NCI-H526 (cell line): ENCODE measurements around the gene C12orf43.

ENCODE experiments used
- DNase-seq, 2 experiments: peaks; one replicate each; lab custom pipeline; 2025; lab: John Stamatoyannopoulos, UW

C12orf43 gene

DNA sequence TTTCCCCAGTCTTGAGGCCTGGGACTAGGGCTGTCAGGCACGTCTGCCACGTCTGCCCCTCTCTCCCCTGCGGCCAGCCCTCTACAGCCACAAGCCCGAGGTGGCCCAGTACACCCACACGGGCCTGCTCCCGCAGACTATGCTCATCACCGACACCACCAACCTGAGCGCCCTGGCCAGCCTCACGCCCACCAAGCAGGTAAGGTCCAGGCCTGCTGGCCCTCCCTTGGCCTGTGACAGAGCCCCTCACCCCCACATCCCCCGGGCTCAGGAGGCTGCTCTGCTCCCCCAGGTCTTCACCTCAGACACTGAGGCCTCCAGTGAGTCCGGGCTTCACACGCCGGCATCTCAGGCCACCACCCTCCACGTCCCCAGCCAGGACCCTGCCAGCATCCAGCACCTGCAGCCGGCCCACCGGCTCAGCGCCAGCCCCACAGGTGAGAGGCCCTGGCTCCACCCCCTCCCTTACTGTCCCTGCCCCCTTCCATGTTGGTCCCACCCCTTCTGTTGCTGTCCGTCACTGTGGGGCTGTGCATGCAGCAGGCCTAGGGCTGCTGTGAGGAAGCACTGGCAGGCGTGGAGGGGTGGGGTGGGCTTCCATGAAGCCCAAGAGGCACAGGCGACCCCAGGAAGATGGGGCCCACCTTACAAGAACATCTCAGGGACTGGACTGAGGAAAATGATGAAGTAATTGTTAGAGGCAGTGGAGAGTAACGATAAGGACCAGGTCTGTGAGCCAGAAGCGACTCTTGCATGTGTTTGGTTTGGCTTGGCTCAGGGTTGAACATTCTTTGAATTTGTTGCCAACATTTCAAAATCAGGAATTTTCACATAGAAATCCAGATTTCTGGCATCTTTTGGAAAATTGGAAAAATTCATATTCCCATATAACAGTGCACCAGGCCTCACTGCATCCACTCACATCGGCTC, 16.8 kb downstream of the C12orf43 start:
- DNase-seq: no peak

DNA sequence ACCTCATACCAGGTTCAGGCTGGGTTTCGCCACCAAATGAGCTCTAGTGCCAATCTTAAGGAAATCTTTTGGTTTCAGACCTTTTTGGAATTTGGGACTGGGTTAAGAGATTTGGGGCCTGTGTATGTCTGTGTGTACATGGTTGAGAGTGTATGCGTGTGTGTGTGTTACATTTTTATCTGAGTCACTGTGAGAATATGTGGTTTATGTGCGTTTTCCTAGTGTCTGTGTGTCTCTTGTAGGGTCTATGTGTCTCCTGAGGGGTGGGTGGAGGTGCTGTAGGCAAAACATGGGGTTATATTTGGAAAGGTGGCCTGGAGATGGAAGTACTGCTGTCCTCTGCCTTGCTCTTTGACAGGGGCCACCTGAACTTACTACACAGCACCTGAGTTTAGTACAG, 17.9 kb downstream of the C12orf43 start:
- no peak for DNase-seq

DNA sequence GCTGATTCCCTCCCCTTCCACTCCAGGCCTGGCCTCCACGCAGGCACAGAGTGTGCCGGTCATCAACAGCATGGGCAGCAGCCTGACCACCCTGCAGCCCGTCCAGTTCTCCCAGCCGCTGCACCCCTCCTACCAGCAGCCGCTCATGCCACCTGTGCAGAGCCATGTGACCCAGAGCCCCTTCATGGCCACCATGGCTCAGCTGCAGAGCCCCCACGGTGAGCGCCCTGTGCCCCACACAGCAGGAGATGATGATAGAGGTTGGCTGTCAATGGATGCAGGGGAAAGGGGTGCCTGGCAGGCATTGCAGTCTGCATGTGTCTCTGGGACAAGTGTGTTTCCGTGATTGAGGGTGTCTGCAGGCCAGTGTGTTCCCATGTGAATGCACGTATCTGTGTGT, 18.8 kb downstream of the C12orf43 start:
- DNase-seq: no peak

DNA sequence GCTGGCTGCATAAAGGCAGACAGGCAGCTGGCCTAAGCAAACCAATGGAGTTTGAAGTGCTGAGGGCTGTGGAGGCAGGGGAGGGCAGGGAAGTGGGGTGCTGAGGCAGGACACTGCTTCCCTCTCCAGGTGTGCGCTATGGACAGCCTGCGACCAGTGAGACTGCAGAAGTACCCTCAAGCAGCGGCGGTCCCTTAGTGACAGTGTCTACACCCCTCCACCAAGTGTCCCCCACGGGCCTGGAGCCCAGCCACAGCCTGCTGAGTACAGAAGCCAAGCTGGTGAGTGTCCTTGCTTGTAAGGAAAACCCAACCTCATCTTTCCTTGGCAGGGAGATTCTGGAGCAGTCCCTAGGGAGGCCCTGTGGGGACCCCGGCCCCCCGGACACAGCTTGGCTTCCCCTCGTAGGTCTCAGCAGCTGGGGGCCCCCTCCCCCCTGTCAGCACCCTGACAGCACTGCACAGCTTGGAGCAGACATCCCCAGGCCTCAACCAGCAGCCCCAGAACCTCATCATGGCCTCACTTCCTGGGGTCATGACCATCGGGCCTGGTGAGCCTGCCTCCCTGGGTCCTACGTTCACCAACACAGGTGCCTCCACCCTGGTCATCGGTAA, 20.0 kb downstream of the C12orf43 start:
- no peak for DNase-seq

DNA sequence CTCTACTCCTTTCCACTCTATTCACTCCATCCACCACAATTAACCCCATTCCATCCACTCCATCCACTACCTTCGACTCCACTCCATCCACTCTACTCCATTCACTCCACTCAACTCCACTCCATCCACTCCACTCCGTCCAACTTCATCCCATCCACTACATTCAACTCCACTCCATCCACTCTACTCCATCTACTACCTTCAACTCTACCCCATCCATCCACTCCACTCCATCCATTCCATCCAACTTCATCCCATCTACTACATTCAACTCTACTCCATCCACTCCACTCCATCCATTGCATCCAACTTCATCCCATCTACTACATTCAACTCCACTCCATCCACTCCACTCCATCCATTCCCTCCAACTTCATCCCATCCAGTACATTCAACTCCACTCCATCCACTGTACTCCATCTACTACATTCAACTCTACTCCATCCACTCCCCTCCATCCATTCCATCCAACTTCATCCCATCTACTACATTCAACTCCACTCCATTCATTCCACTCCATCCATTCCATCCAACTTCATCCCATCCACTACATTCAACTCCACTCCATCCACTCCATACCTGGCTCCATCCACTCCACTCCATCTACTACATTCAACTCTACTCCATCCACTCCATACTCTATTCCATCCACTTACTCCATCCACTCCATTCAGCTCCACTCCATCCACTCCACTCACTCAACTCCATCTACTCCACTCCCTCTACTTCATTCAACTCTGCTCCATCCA, 21.5 kb downstream of the C12orf43 start:
- no peak for DNase-seq

DNA sequence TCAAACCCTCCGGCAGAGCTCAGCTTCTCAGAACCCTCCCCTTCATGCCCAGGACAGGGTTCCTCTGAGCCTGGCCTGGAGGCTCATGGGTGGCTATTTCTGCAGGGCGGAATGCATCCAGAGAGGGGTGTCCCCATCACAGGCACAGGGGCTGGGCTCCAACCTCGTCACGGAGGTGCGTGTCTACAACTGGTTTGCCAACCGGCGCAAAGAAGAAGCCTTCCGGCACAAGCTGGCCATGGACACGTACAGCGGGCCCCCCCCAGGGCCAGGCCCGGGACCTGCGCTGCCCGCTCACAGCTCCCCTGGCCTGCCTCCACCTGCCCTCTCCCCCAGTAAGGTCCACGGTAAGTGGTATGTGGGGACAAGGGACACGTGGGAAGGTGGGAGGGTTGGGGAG, 22.2 kb downstream of the C12orf43 start:
- no peak for DNase-seq

DNA sequence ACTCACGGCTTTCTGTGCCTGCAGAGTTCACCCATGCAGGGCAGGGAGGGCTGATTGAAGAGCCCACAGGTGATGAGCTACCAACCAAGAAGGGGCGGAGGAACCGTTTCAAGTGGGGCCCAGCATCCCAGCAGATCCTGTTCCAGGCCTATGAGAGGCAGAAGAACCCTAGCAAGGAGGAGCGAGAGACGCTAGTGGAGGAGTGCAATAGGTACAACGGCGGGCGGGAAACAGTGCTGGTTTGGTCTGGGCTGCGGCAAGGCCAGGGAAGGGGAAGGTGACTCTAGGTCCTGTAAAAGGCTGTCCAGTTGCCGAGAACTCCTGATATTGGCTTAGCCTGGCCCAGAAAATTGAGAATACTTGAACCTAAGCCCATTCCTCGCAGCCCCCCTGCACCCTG, 22.8 kb downstream of the C12orf43 start:
- DNase-seq: no peak

DNA sequence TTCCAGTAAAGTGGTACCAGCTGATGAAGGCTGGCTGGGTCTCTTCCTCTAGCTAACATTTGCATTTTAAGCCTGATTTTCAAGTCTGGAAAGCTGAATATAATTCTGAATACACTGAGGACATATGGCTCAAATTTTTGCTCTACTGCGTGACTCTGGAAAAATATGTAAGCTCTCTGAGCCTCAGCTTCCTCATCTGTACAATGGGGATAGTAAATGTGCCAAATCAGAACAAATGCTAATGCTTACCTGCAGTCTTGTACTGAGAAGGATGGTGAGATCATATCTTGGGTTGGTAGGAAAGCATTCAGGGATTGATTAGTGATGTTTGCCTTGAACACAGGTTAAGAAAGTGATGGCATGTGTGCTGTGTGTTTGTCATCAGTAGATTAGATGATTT, 23.3 kb downstream of the C12orf43 start:
- no peak for DNase-seq

DNA sequence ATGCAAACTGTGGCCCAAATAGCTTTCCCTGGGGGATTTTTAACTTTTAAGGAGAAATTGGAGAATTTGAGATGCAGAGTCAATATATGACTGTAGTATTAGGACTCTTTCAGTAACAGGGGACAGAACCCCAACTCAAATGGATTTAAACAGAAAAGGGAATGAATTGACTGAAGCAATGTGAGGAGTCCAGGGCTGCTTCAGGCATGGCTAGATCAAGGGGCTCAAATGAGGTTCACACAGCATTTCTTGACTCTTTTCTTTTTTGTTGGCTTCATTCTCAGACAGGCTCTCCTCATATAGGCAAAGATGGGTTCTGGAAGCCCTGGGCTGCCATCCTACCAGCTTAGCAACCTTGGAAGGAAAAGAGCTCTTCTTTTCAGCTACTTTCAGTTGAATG, 24.3 kb downstream of the C12orf43 start:
- DNase-seq: no peak

DNA sequence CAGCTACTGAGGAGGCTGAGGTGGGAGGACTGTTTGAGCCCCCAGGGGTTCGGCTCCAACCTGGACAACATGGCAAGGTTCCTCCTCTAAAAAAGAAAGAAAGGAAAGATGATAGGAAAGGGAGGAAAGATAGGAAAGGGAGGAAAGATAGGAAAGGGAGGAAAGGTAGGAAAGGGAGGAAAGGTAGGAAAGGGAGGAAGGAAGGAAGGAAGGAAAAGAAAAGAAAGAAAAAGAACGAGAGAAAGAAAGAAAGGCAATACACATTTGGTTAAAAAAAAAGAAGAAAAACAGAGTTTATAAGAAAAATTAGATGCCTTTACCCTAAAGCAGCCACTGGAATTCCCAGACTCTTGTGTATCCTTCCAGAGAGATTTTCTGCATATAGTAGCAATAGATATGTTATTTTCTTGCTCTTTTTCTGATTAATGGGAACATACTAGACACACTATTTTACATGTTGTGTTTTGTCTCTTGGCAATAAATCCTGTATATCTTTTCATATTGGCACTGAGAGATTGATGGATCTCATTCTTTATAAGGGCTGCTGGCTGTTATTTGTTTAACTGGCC, 25.7 kb downstream of the C12orf43 start:
- no peak for DNase-seq

DNA sequence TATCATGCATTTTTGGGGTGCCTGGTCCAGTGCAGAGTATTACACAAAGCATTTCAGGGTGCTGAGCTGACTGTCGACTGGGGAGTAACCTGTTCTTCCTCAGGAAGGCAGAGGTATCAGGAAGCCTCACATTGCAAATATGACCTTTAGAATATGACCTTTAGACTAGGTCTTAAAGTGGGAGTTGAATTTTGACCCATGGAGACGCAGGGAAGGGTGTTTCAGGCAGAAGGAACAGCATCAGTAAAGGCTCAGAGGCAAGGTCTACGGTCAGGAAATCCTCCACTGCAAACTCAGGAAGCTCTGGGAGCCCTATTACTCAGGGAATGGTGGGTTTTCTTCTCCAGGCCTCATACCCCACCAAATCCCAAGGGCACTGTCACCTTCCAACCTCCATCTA, 26.6 kb downstream of the C12orf43 start:
- no peak for DNase-seq

DNA sequence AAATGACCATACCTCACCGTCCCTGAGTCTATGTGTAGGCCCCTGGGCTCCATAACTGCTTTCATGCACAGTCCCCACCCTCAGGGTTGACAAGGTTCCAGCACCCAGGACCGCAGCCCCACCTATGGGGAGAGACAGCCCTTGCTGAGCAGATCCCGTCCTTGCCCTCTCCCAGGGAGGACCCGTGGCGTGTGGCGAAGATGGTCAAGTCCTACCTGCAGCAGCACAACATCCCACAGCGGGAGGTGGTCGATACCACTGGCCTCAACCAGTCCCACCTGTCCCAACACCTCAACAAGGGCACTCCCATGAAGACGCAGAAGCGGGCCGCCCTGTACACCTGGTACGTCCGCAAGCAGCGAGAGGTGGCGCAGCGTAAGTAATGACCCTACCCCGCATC, 27.6 kb downstream of the C12orf43 start:
- DNase-seq: no peak

DNA sequence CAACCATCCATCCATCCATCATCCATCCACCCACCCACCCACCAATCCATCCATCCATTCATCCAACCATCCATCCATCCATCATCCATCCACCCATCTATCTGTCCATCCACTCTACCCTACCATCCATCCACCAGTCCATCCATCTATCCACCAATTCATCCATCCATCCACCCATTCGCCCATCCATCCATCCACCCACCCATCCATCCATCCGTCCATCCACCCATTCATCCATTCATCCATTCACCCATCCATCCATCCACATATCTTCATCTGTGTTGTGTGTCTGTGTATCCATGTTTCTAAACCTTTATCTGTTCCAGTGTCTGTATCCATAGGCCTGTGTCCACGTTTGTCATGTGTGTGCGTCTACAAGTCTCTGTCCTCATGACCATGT, 28.1 kb downstream of the C12orf43 start:
- DNase-seq: no peak

DNA sequence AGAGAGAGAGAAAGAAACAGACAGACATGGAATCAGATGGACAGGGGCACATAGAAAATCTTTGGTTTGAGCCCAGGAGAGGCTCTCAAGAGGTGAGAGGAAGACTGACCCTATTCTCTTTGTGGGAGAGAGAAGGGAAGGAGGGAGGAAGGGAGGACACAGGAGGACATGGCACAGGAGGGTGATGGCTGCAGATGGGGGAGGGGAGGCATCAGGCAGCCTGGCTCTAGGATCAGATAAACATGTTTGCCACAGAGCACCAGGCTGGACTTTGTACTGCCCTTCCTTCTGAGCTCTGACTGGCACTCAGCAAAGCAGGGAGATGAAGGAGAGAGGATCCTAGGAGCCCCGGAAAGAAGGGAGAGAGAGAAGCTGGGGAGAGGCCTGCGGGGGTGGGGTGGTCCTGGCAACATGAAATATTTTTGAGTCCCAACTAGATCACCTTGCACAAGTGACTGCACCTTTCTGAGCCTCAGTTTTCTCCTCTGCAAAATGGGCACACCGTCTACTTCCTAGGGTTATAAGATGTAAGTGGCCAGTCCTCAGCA, 31.9 kb downstream of the C12orf43 start:
- DNase-seq: peak in 1 of 2 experiments; percentile 36

DNA sequence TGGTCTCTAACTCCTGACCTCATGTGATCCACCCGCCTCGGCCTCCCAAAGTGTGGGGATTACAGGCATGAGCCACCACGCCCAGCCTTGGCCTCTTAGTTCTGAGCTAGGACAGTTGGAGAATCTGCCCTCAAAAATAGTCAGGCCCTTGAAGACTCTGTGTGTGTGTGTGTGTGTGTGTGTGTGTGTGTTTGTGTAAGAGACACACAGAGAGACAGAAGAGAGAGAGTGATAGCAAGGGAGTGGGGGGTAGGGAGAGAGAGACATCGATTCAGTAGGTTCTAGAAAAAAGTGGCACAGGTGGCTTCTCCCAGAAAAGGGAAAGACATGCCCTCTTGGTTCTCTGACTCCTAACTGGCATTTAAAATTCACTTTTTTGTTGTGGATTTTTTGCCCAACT, 32.5 kb downstream of the C12orf43 start:
- no peak for DNase-seq

DNA sequence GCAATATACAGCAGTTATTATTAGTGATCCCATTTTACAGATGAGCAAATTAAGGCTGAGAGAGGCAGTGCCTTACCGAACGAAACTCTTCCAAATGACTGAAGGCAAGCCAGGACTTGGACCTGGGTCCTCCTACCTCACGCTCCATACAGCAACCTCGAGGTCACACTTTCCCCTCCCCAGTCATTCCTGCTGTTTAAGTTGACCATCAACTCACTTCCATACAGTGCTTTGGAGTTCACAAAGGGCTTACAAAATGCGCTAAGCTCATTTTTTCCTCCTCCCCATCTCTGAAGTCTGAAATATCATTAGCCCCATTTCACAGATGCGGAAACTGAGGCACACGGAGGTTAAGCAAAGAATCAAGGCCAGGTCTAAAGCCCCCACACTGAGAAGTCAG, 33.6 kb downstream of the C12orf43 start:
- DNase-seq: no peak

DNA sequence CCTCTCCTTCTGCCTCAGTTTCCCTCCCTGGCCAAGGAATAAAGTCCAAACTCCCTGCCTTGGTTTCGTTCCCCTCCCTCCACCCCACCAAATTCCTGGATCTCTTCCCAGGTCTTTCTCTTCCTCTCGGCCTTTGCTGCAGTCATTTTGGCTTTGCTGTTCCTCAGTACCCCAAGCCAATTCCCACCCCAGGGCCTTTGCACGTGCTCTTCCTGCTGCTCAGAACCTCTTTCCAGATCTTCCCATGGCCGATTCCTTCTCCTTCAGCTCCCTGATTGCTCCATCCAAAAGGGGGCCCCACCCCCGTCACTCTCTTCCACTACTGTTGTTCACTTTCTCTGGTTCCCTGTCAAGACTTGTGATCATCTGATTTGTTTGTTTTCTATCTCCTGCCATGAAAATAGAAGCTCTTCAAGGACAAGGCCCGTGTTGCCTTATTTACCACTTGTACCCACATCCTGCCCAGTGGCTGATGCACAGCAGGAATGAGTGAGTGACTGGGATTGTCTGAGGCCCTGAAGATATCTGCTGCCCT, 34.8 kb downstream of the C12orf43 start:
- DNase-seq: no peak

DNA sequence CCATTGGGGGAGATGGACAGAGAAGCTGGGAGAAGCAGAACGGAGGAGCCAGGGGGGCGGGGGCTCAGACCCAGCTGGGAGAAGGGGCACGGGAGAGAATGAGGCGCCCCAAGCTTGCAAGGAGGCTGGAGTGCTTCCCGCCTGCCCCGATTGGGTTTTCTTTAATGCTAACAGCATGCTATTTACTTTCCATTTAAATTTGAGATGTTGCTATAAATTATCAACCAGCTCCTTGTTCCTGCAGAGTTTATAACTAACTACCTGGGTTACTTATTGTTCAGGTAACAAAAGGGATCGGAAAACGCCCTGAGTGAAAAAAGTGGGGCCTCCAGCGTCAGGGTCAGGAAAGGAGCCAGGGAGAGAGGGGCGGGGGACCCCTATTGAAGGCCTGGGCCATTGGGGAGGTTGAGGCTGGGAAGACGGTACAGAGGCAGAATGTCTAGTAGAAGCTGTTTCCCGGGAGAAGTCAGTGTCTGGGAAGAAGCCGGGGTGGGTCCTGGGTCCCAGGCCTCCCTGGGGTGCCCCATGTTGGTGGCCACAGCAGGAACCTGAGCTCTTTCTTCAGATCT, 35.4 kb downstream of the C12orf43 start:
- no peak for DNase-seq

DNA sequence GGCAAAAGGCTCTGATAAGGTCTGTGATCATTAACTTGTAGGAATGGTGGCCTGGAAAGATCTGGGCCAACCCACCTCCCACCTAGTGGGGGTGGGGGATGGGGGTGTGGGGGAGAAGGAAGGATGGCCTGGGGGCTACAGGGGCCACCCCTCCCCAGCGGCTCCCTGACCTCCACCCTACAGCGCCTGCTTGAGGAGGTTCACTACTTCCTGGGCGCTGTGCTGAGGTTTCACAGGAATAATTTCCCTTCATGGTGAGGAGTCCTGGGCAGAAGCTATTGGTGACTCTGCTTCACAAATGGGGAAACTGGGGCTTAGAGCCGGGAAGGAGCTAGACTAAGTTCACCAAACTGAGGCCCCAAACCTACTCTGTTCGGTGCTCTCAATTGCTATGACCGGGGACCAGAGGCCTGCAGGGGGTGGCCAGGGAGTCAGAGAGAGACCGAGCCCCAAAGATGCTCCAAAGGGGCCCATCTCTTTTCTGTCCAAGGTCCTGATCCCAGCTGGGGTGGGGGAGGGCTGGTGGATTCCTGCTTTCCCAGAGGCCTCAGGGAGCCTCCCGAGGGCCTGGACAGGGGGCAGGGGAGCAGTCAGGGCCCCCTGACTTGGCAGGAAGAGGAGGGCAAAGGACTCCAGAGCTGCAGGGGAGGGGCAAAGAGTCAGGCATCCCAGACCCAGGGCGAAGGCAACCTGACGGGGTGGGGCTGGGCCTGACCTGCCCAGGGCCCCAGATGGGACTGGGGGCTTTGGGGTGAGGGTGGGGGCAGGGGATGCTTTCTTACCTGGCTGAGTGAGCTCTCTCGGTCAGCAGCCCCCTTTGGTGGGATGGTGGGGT, 36.2 kb downstream of the C12orf43 start:
- no peak for DNase-seq

DNA sequence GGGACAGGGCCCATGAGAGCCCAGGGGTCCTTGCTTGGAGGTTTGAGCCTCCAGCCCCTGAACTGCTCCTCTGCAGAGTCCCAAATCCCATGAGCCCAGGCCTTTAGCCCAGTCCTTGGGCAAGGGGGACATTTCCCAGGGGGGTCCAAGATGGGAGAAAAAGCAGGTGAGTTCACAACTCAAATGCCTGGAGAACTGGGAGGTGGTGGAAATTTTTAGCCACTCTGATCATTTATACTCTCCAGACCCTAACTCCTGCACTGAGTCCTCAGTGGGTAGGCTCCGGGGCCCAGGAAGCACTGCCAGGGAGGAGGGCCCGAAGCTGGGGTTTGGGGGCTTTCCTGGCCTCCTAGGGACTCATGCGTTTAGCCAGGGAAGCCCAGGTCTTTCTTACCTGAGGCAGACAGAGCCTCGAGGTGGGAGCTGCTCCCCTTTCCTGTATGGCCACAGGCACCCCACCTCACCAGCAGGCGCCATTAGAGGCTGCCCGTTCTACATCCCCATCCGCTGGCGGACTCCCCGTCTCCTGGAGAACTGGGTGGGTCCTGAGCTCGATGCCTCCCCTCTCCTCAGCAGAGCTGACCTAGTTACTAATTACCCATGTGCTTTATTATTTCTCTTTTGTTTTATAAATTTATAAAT, 36.9 kb downstream of the C12orf43 start:
- no peak for DNase-seq
